DOHH2 (cell line): ENCODE data around the gene CUZD1.

Source experiments
- EZH2phosphoT487 ChIP-seq: fragments of 200-600 bp; sonication (generic); IDR thresholded peaks from 2 replicates; pipeline ENCODE4 v1.6.1; 2017; ENCODE audit warnings: borderline replicate concordance, mild to moderate bottlenecking, antibody characterized with exemption, low read length, moderate library complexity, mixed read lengths
- TF ChIP-seq, protein P1 (sequence below): fragments of 200-600 bp; sonication (generic); IDR thresholded peaks from one replicate; pipeline ENCODE4 v1.5.1; 2014; ENCODE audit warnings: antibody characterized with exemption, mild to moderate bottlenecking, low read depth, low read length; ENCODE audit not compliant: poor library complexity, severe bottlenecking

DNA sequence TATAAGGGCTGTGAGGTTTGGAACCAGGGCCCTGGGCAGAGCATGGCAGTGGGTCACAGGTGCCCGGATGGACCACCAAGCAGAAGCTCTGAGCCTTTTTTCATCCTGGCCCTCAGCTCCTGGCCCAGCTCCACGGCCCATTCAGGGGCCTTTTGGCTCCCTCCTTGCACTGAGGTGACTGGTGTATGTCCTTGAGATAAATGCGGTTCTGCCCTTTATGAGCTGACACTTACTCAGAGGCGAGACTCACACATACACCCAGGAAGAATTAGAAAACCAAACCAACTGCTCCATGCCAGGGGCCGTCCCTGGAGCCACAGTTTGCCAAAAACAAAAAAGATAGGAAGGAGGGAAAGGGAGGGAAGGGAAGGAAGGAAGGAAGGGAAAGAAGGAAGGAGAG is 49.7 kb downstream of the CUZD1 start:
- TF ChIP-seq, protein P1, sequence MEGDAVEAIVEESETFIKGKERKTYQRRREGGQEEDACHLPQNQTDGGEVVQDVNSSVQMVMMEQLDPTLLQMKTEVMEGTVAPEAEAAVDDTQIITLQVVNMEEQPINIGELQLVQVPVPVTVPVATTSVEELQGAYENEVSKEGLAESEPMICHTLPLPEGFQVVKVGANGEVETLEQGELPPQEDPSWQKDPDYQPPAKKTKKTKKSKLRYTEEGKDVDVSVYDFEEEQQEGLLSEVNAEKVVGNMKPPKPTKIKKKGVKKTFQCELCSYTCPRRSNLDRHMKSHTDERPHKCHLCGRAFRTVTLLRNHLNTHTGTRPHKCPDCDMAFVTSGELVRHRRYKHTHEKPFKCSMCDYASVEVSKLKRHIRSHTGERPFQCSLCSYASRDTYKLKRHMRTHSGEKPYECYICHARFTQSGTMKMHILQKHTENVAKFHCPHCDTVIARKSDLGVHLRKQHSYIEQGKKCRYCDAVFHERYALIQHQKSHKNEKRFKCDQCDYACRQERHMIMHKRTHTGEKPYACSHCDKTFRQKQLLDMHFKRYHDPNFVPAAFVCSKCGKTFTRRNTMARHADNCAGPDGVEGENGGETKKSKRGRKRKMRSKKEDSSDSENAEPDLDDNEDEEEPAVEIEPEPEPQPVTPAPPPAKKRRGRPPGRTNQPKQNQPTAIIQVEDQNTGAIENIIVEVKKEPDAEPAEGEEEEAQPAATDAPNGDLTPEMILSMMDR = no peak
- no peak for TF ChIP-seq EZH2phosphoT487
